Measurements from ENCODE around the gene CDKN2A. TPM values are rescaled to one million over a fixed set of nuclear protein-coding genes. Genes with fewer than 3 reads are reported as not detected.

The CDKN2A gene
- total RNA-seq, 5 donors from 2014 or later (not counting 1 experiment from before 2014, with no cell fraction given) = 3.6 to 9.3 (median 4.6) TPM

DNA sequence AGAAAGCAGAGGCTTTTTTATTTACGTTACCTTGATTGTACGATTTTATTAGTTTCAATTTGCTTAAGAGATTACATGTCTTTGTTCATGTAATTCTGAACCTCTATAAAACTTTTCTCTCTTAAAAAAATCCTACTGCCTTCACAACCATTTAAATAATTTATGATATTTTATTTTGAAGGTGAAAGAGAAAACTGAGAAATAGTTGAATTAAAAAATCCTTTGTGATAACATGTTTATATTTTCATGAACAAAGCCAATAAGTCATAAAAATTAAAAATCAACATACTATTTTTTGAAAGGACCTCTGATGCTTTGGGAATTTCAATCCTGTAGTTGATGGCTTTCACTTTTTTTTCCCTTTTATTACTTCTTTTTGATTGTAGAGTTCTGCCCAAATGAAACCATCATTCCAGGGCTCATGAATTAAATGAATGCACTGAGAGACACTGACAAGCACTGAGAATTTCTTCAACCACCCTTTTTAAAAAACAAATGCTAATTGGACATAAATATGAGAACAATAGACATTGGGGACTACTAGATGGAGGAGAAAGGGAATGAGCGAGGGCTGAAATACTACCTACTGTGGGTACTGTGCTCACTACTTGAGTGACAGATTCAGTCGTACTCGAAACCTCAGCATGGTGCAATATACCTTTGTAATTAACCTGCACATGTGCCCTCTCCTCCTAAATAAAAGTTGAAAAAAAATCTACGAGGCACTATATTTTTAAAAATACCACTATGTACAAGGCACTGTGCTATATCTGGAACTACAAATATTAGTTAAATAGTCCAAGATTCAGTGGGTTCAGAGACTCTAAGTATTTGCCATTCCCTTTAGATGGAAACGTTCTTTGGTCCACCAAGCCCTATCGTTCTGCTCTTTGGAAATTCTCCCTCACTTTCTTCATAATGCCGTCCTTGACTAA lies 5.9 kb downstream of the CDKN2A start:
- Mint-ChIP-seq H3K36me3 (no peaks in the 10 kb centered on the region), H3K4me1 (peaks cover 2 to 10% (median 8%) of the 10 kb centered on the region in 3 donors), H3K9me3 (no peaks in the 10 kb centered on the region), H3K27ac (no peak overlapping the region), H3K27me3 (peaks cover 39 to 55% of the 10 kb centered on the region in 2 donors), H3K4me3 (no peak overlapping the region)
- Histone ChIP-seq H3K4me3 (ENCODE audit: control insufficient read depth in 1 of 2, extremely low read depth in 1 of 2, low read length in 1 of 2) (no peak overlapping the region), H3K27ac (ENCODE audit: low read length) (no peak overlapping the region), H3K36me3 (ENCODE audit: control insufficient read depth in 2 of 2, extremely low read depth in 1 of 2, insufficient read depth in 1 of 2, low read length in 1 of 2) (no peaks in the 10 kb centered on the region), H3K4me1 (ENCODE audit: control insufficient read depth in 1 of 2, extremely low read depth in 1 of 2, insufficient read depth in 2 of 2, low read length in 2 of 2) (peaks cover 0 to 4% of the 10 kb centered on the region in 2 experiments), H3K9me3 (peaks cover 2% of the 10 kb centered on the region), H3K27me3 (replicated peaks in 1 of 2; ENCODE audit: control insufficient read depth in 2 of 2, extremely low read depth in 1 of 2, insufficient read depth in 2 of 2, low read length in 1 of 2) (peaks cover 12 to 25% of the 10 kb centered on the region in 2 experiments)
- POLR2A ChIA-PET = no interaction called here
- WGBS (ENCODE audit: insufficient coverage) = no CpG with 5 or more reads among the region's 9 CpGs
- ATAC-seq (replicated peaks in 1 of 4) (no peak), DNase-seq (no peak)
- CTCF ChIA-PET = interaction anchor here in 1 of 2 donors (0.8 kb wide), 1 partner anchor 20 kb away, joined by 3 read pairs; no protein-coding TSS in a partner anchor

DNA sequence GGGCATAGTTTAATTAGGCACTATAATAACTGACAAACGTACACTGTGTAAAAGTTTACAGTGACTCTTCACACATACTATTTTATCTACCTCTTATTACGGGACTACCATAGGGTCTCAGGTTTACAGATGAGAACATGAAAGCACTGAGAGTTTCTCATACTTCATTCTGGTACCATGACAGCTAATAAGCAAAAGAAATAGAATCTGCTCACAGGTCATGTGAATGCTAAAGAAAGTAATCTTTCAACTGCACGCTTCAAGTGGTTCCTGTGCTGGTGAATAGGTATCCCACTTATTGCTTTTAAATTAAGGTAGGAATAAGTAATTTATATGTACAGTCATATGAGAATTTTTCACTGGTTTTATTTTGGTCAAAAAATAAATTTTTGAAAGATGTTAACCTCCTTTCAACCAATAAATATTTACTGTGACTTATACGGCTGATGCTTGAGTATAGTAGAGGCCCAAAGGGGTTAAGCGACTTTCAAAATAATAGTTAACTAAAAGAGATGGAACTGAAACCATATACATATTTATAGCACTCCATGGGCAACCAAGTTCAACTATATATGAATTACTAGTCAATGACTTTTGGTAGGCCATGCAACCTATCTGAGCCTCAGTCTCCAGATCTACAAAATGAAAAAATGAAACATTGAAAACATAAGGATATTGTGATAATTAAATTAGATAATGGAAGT lies 8.1 kb downstream of the CDKN2A start:
- Mint-ChIP-seq H3K27me3 (peaks cover 56 to 72% of the 10 kb centered on the region in 2 donors), H3K4me1 (peaks cover 0 to 7% (median 6%) of the 10 kb centered on the region in 3 donors), H3K9me3 (no peaks in the 10 kb centered on the region), H3K36me3 (no peaks in the 10 kb centered on the region), H3K4me3 (no peak overlapping the region), H3K27ac (no peak overlapping the region)
- Histone ChIP-seq H3K4me1 (ENCODE audit: control insufficient read depth in 1 of 2, extremely low read depth in 1 of 2, insufficient read depth in 2 of 2, low read length in 2 of 2) (peaks cover 0 to 2% of the 10 kb centered on the region in 2 experiments), H3K27me3 (replicated peaks in 1 of 2; ENCODE audit: control insufficient read depth in 2 of 2, extremely low read depth in 1 of 2, insufficient read depth in 2 of 2, low read length in 1 of 2) (peaks cover 11 to 24% of the 10 kb centered on the region in 2 experiments), H3K36me3 (ENCODE audit: control insufficient read depth in 2 of 2, extremely low read depth in 1 of 2, insufficient read depth in 1 of 2, low read length in 1 of 2) (no peaks in the 10 kb centered on the region), H3K9me3 (peaks cover 2% of the 10 kb centered on the region), H3K4me3 (ENCODE audit: control insufficient read depth in 1 of 2, extremely low read depth in 1 of 2, low read length in 1 of 2) (no peak overlapping the region), H3K27ac (ENCODE audit: low read length) (no peak overlapping the region)
- no CpG with 5 or more reads among the region's 5 CpGs for WGBS (ENCODE audit: insufficient coverage)
- ATAC-seq (replicated peaks in 1 of 4) = no peak
- no peak for DNase-seq
- ChIA-PET POLR2A (interaction anchor here in 1 of 2 donors (0.6 kb wide), 2 partner anchors 16 to 28 kb away, joined by 3 read pairs; no protein-coding TSS in a partner anchor), CTCF (interaction anchor here (0.5 to 0.9 kb wide), 3 partner anchors 12 to 25 kb away, joined by 3 to 7 read pairs (median 3); no protein-coding TSS in a partner anchor)

DNA sequence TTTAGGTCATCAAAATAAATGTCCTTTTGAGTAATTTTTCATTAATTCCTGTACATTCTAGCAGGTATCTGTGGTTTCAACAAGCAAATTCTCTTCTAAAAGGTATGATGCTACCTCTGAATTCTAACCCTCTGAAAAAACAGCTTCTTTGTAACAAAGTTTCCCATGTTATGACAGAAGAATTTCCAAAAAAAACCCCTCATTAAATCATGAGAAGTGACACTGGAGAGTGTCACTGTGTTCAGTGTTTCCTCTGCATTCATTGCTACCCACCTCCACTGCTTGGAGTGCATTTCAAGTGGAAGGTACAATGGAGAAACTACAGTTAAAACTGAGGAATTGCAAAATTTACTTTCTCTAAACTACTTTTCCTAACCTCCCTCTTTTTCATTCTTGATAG lies 10.1 kb downstream of the CDKN2A start:
- H3K9me3 Mint-ChIP-seq = peaks cover 0 to 2% (median 0%) of the 10 kb centered on the region in 3 donors
- H3K27me3 Mint-ChIP-seq = peaks cover 59 to 69% of the 10 kb centered on the region in 2 donors
- H3K4me1 Mint-ChIP-seq = peaks cover 0 to 4% (median 0%) of the 10 kb centered on the region in 3 donors
- DNase-seq = no peak
- no peak overlapping the region for H3K27ac ChIP-seq (ENCODE audit: low read length)
- H3K4me1 ChIP-seq (ENCODE audit: control insufficient read depth in 1 of 2, extremely low read depth in 1 of 2, insufficient read depth in 2 of 2, low read length in 2 of 2) = no peaks in the 10 kb centered on the region
- peaks cover 2% of the 10 kb centered on the region for H3K9me3 ChIP-seq
- peaks cover 4 to 17% of the 10 kb centered on the region in 2 experiments for H3K27me3 ChIP-seq (replicated peaks in 1 of 2; ENCODE audit: control insufficient read depth in 2 of 2, extremely low read depth in 1 of 2, insufficient read depth in 2 of 2, low read length in 1 of 2)
- ATAC-seq (replicated peaks in 1 of 4) = no peak
- CTCF ChIA-PET = interaction anchor here in 1 of 2 donors (1.2 to 2.0 kb wide), 2 partner anchors 10 to 25 kb away, joined by 3 to 5 read pairs; partner anchors contain the start of genes CDKN2A, CDKN2B and CDKN2B-AS1
- H3K4me3 Mint-ChIP-seq = no peak overlapping the region
- no peaks in the 10 kb centered on the region for H3K36me3 ChIP-seq (ENCODE audit: control insufficient read depth in 2 of 2, extremely low read depth in 1 of 2, insufficient read depth in 1 of 2, low read length in 1 of 2)
- no peak overlapping the region for H3K4me3 ChIP-seq (ENCODE audit: control insufficient read depth in 1 of 2, extremely low read depth in 1 of 2, low read length in 1 of 2)
- H3K27ac Mint-ChIP-seq = no peak overlapping the region
- POLR2A ChIA-PET = interaction anchor here in 1 of 2 donors (0.6 kb wide), 1 partner anchor 1161 kb away, joined by 3 read pairs; no protein-coding TSS in a partner anchor
- H3K36me3 Mint-ChIP-seq = no peaks in the 10 kb centered on the region

DNA sequence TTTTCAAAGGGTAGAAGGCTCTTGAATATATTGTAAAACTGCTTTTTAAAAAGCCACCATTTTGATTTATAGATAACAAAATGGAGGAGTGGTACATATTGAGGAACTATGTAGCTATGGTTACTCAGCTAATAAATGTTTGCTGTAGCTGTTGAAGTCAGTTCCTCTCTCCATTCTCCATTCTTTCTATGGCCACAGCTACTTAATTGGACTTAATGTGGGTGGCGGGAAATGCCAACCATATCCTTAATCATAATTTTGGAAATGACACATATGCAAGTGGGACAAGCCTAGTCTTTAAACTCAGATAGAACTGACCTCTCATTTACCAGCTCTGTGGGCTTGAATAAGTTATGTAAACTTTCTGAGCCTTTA lies 10.6 kb downstream of the CDKN2A start:
- H3K36me3 Mint-ChIP-seq = no peaks in the 10 kb centered on the region
- peaks cover 0 to 5% (median 0%) of the 10 kb centered on the region in 3 donors for H3K9me3 Mint-ChIP-seq
- DNase-seq (no peak), ATAC-seq (replicated peaks in 1 of 4) (no peak)
- H3K27me3 Mint-ChIP-seq = peaks cover 60 to 69% of the 10 kb centered on the region in 2 donors
- Histone ChIP-seq H3K27me3 (replicated peaks in 1 of 2; ENCODE audit: control insufficient read depth in 2 of 2, extremely low read depth in 1 of 2, insufficient read depth in 2 of 2, low read length in 1 of 2) (peaks cover 4 to 18% of the 10 kb centered on the region in 2 experiments), H3K36me3 (ENCODE audit: control insufficient read depth in 2 of 2, extremely low read depth in 1 of 2, insufficient read depth in 1 of 2, low read length in 1 of 2) (no peaks in the 10 kb centered on the region), H3K9me3 (no peaks in the 10 kb centered on the region), H3K4me1 (ENCODE audit: control insufficient read depth in 1 of 2, extremely low read depth in 1 of 2, insufficient read depth in 2 of 2, low read length in 2 of 2) (no peaks in the 10 kb centered on the region), H3K27ac (ENCODE audit: low read length) (no peak overlapping the region), H3K4me3 (ENCODE audit: control insufficient read depth in 1 of 2, extremely low read depth in 1 of 2, low read length in 1 of 2) (no peak overlapping the region)
- POLR2A ChIA-PET = interaction anchor here in 1 of 2 donors (0.6 kb wide), 1 partner anchor 67 kb away, joined by 3 read pairs; no protein-coding TSS in a partner anchor
- no CpG with 5 or more reads among the region's 1 CpG for WGBS (ENCODE audit: insufficient coverage)
- no peak overlapping the region for H3K27ac Mint-ChIP-seq
- CTCF ChIA-PET = interaction anchor here (1.0 to 2.0 kb wide), 3 partner anchors 11 to 136 kb away, joined by 3 to 5 read pairs (median 3); partner anchors contain the start of genes CDKN2A (in 1 of the 2), CDKN2B (in 1 of the 2) and CDKN2B-AS1 (in 1 of the 2)
- peaks cover 0 to 2% (median 0%) of the 10 kb centered on the region in 3 donors for H3K4me1 Mint-ChIP-seq
- H3K4me3 Mint-ChIP-seq = no peak overlapping the region

DNA sequence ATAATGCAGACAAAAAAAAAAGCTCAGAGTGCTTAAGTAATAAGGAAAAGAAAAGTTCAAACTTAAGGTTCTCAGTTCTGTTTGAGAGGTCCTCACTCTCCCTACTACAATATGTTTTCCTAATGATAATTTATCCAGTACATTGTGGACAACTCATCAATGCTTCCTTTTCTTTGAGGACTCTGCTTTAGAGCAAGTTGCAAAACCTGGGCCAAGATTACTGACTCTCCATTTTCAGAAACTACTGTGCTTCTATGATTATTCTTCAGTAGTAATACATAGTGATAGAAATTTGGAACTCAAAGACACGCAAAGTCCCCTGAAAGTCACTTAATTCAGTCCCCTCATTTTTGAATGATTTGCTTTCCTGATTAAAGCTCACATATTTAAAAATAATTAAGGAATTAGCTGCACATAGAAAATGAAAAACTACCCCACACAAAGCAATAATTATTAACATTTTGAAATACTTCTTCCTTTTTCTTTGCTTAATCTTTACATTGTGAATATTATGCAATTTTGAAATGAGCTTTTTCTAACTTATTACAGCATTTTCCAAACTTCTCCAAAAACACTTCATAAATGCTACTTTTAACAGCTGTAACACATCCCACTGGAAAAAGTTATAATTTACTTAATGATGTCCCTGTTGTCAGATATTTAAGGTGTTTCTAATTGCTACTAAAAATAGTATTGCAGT lies 11.2 kb downstream of the CDKN2A start:
- H3K4me3 Mint-ChIP-seq = no peak overlapping the region
- peaks cover 0 to 2% (median 0%) of the 10 kb centered on the region in 3 donors for H3K4me1 Mint-ChIP-seq
- ATAC-seq (replicated peaks in 1 of 4) = no peak
- Histone ChIP-seq H3K36me3 (ENCODE audit: control insufficient read depth in 2 of 2, extremely low read depth in 1 of 2, insufficient read depth in 1 of 2, low read length in 1 of 2) (no peaks in the 10 kb centered on the region), H3K9me3 (no peaks in the 10 kb centered on the region), H3K4me3 (ENCODE audit: control insufficient read depth in 1 of 2, extremely low read depth in 1 of 2, low read length in 1 of 2) (no peak overlapping the region), H3K4me1 (ENCODE audit: control insufficient read depth in 1 of 2, extremely low read depth in 1 of 2, insufficient read depth in 2 of 2, low read length in 2 of 2) (no peaks in the 10 kb centered on the region), H3K27ac (ENCODE audit: low read length) (no peak overlapping the region), H3K27me3 (replicated peaks in 1 of 2; ENCODE audit: control insufficient read depth in 2 of 2, extremely low read depth in 1 of 2, insufficient read depth in 2 of 2, low read length in 1 of 2) (peaks cover 4 to 18% of the 10 kb centered on the region in 2 experiments)
- H3K27ac Mint-ChIP-seq = no peak overlapping the region
- H3K36me3 Mint-ChIP-seq = no peaks in the 10 kb centered on the region
- POLR2A ChIA-PET = interaction anchor here in 1 of 2 donors (0.5 to 0.6 kb wide), 2 partner anchors 13 to 67 kb away, joined by 3 to 5 read pairs; no protein-coding TSS in a partner anchor
- H3K27me3 Mint-ChIP-seq = peaks cover 58 to 67% of the 10 kb centered on the region in 2 donors
- DNase-seq = no peak
- CTCF ChIA-PET = interaction anchor here (0.5 to 1.2 kb wide), 6 partner anchors 8 to 221 kb away, joined by 3 read pairs; partner anchors contain the start of genes CDKN2A (in 1 of the 2) and CDKN2B-AS1 (in 1 of the 2)
- no CpG with 5 or more reads among the region's 1 CpG for WGBS (ENCODE audit: insufficient coverage)
- H3K9me3 Mint-ChIP-seq = peaks cover 0 to 5% (median 0%) of the 10 kb centered on the region in 3 donors

Measured in T-cell (primary cell).